ENCODE data around the gene C9orf78. TPM values are rescaled to one million over a fixed set of nuclear protein-coding genes. Genes with fewer than 3 reads are reported as not detected.

The C9orf78 gene
- total RNA-seq, 1 experiment from 2014 or later: 37.5 TPM

DNA sequence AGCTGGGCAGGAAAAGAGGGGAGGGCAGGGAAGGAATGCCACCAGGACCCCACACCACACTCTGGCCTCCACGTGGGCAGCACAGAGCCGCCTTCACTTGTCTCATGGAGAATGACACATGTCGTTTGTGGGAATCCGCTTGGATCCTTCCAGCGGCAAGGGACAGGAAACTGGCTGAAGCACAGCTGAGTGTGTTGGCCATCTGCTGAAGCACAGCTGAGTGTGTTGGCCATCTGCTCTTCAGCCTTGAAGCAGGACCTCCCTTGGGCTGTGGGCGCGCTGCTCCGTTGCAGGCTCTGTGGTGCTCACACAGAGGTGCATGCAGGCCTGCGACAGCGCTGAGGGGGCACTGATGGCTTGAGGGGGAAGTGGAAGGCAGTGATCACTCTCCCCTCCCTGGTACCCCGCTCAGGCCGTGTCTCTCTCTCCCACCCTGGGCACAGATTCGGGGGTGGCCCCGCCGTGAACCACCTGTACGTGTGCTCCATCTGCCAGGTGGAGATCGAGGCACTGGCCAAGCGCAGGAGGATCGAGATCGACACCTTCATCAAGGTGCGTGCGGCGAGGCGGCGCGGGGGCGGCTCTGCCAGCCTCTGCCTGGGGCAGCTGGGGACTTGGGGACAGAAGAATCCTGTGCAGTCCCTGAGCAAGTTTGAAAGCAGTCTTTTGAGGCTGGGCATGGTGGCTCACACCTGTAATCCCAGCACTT, 40.8 kb upstream of the C9orf78 start:
- Mint-ChIP-seq H3K27ac (no peak overlapping the region), H3K4me3 (no peak overlapping the region), H3K9me3 (no peaks in the 10 kb centered on the region), H3K27me3 (ENCODE audit: low read depth) (no peaks in the 10 kb centered on the region), H3K4me1 (peaks cover 0 to 6% of the 10 kb centered on the region in 2 experiments; a peak in 2 of 4 replicates), H3K36me3 (ENCODE audit: insufficient read depth in 1 of 3, low read depth in 3 of 3) (peaks cover 2 to 24% (median 14%) of the 10 kb centered on the region in 3 experiments; a peak in 6 of 7 replicates)
- no peak overlapping the region for H3K56ac ChIP-seq (ENCODE audit: insufficient read length, low read depth, low read length)
- no peaks in the 10 kb centered on the region for H3K23me2 ChIP-seq (ENCODE audit: insufficient read length, low read depth, low read length, poor library complexity, severe bottlenecking)
- H2BK15ac ChIP-seq (ENCODE audit: low read depth, low read length): no peak overlapping the region
- H3K14ac ChIP-seq (ENCODE audit: insufficient read depth, low read length): no peak overlapping the region; the same call in 1 of the 2 replicates
- H2AFZ ChIP-seq (ENCODE audit: low read length): no peak overlapping the region
- H4K20me1 ChIP-seq (ENCODE audit: control insufficient read depth, insufficient read depth, insufficient read length): no peaks in the 10 kb centered on the region
- no peak overlapping the region for H4K5ac ChIP-seq (ENCODE audit: insufficient read length, low read depth, low read length)
- H3K23ac ChIP-seq (ENCODE audit: insufficient read length, low read depth, low read length): no peak overlapping the region
- H2BK12ac ChIP-seq (ENCODE audit: insufficient read length, low read depth, low read length): no peak overlapping the region
- H3K9ac ChIP-seq (ENCODE audit: extremely low read depth, insufficient read length, low read length): no peak overlapping the region
- no peaks in the 10 kb centered on the region for H3K4me1 ChIP-seq (ENCODE audit: insufficient read depth, low read length)
- no CpG with 5 or more reads among the region's 27 CpGs for WGBS (ENCODE audit: extremely low coverage, insufficient read length, low lambda C conversion rate)
- H3T11ph ChIP-seq (ENCODE audit: low read length): no peak overlapping the region
- H3K27ac ChIP-seq (ENCODE audit: insufficient read length, low read depth, low read length): no peak overlapping the region
- H3K27me3 ChIP-seq (ENCODE audit: insufficient read depth, low read length): no peaks in the 10 kb centered on the region
- H3K79me2 ChIP-seq (ENCODE audit: insufficient read depth, low read length): no peaks in the 10 kb centered on the region
- H4K8ac ChIP-seq (replicated peaks; ENCODE audit: insufficient read length, low read depth, low read length): no peak overlapping the region
- H4K91ac ChIP-seq (ENCODE audit: insufficient read length, low read depth, low read length): no peak overlapping the region
- no peak overlapping the region for H3K4me2 ChIP-seq (ENCODE audit: insufficient read depth, insufficient read length, low read length)
- H3K4ac ChIP-seq (ENCODE audit: low read depth, low read length): no peak overlapping the region
- H3K18ac ChIP-seq (ENCODE audit: insufficient read length, low read depth, low read length): no peak overlapping the region
- H2AK5ac ChIP-seq (ENCODE audit: insufficient read length, low read length): no peak overlapping the region
- H3K79me1 ChIP-seq (ENCODE audit: insufficient read depth, low read depth, low read length, poor library complexity, severe bottlenecking): no peaks in the 10 kb centered on the region
- H2BK20ac ChIP-seq (ENCODE audit: low read depth, low read length, poor library complexity, severe bottlenecking): no peak overlapping the region
- H2BK5ac ChIP-seq (ENCODE audit: insufficient read length, low read length): no peak overlapping the region
- H3K9me3 ChIP-seq (ENCODE audit: control insufficient read depth, low read depth, low read length): no peaks in the 10 kb centered on the region
- TF ChIP-seq, protein P1, sequence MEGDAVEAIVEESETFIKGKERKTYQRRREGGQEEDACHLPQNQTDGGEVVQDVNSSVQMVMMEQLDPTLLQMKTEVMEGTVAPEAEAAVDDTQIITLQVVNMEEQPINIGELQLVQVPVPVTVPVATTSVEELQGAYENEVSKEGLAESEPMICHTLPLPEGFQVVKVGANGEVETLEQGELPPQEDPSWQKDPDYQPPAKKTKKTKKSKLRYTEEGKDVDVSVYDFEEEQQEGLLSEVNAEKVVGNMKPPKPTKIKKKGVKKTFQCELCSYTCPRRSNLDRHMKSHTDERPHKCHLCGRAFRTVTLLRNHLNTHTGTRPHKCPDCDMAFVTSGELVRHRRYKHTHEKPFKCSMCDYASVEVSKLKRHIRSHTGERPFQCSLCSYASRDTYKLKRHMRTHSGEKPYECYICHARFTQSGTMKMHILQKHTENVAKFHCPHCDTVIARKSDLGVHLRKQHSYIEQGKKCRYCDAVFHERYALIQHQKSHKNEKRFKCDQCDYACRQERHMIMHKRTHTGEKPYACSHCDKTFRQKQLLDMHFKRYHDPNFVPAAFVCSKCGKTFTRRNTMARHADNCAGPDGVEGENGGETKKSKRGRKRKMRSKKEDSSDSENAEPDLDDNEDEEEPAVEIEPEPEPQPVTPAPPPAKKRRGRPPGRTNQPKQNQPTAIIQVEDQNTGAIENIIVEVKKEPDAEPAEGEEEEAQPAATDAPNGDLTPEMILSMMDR (conservative IDR thresholded peaks at IDR 0.05): no peak
- DNase-seq: peak; percentile 20
- H2BK120ac ChIP-seq (ENCODE audit: low read depth, low read length, poor library complexity, severe bottlenecking): no peak overlapping the region
